ENCODE data around the gene RPS15.

DNA sequence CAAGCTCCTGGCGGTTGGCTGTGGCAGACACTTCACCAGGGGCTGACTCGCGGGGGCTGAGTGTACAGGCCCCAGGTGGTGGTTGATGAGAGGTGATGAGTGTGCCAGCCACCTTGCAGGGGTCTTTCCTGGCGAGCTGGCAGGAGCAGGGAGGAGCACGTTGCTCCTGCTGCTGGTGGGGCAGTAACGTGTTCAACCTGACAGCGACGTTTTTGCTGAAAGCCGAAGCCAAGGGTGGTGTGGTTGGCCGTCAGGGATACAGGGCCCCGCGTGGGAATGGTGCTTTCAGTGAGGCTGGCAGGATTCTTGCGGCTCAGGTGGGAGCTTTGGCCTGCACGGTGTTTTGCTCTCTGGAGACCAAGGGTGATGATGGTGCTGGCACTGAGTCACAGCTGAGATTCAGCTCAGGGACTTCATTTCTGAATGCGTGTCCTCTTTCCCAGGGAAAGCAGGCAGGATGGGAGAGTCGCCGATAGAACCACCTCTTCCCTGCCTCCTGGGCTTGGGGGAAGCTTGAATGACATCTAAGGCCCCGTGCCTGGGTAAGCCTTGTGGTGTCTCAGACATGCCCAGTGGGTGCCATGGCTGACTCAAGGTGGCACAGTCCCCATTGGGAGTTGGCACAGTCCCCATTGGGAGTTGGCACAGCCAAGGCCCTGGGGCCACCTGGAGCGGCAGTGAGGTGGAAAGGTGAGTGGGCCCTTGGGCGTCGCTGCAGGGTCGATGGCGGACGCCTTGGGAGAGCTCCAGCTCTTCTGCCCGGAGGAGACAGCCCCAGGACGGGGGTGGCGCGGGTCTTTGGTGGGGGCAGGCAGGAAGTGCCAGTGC, 22.0 kb upstream of the RPS15 start:
- TF ChIP-seq, protein P1, sequence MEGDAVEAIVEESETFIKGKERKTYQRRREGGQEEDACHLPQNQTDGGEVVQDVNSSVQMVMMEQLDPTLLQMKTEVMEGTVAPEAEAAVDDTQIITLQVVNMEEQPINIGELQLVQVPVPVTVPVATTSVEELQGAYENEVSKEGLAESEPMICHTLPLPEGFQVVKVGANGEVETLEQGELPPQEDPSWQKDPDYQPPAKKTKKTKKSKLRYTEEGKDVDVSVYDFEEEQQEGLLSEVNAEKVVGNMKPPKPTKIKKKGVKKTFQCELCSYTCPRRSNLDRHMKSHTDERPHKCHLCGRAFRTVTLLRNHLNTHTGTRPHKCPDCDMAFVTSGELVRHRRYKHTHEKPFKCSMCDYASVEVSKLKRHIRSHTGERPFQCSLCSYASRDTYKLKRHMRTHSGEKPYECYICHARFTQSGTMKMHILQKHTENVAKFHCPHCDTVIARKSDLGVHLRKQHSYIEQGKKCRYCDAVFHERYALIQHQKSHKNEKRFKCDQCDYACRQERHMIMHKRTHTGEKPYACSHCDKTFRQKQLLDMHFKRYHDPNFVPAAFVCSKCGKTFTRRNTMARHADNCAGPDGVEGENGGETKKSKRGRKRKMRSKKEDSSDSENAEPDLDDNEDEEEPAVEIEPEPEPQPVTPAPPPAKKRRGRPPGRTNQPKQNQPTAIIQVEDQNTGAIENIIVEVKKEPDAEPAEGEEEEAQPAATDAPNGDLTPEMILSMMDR (IDR thresholded peaks at IDR 0.05) = no peak
- no peak for TF ChIP-seq EP300 (IDR thresholded peaks at IDR 0.05)

Measured in tibial nerve (tissue), 4 donors.